Fibroblast of mammary gland (primary cell): ENCODE data around the gene FRA10AC1.

ENCODE experiments used
- DNase-seq: peaks from one replicate; pipeline ENCODE4 v3.0.0-alpha.2; 2010; ENCODE audit warnings: low read depth
- H3K4me3 ChIP-seq: 2 replicates; pipeline ENCODE4 v1.5.1; 2011; ENCODE audit warnings: low read depth, mild to moderate bottlenecking, low read length, moderate library complexity; ENCODE audit not compliant: control insufficient read depth
- CTCF ChIP-seq: conservative IDR thresholded peaks from 2 replicates; pipeline ENCODE4 v1.5.1; 2011; ENCODE audit warnings: low read depth, low read length, inconsistent platforms; ENCODE audit not compliant: control insufficient read depth, insufficient read depth

FRA10AC1 gene

GRCh38 chr10:93702210-93703001 is at the start of gene FRA10AC1:
FRA10AC1 (minus strand) TSS chr10:93702592; CDS start chr10:93700106, 2,486 bp downstream.
- DNase-seq: peak; percentile 92
- peak within 1 kb of the TSS; percentile 77 for H3K4me3 ChIP-seq

GRCh38 chr10:93751832-93752231 is 49.4 kb upstream of the FRA10AC1 start:
- no peak for TF ChIP-seq CTCF
- no peak overlapping the region for H3K4me3 ChIP-seq
- peak; percentile 10 for DNase-seq

More at GRCh38 chr10:93702210-93703001, at the start of gene FRA10AC1:
- peak; percentile 24 for TF ChIP-seq CTCF

GRCh38 chr10:93751124-93751523 is 48.7 kb upstream of the FRA10AC1 start:
- TF ChIP-seq CTCF: no peak

GRCh38 chr10:93749218-93749799 is 46.9 kb upstream of the FRA10AC1 start:
- H3K4me3 ChIP-seq: no peak overlapping the region
- TF ChIP-seq CTCF: no peak
- peak; percentile 11 for DNase-seq

More at GRCh38 chr10:93751124-93751523, 48.7 kb upstream of the FRA10AC1 start:
- no peak for DNase-seq
- H3K4me3 ChIP-seq: no peak overlapping the region

- DNase-seq: peak; percentile 83
- TF ChIP-seq CTCF: peak; percentile 1
- no peak overlapping the region for H3K4me3 ChIP-seq
Observed at GRCh38 chr10:93746844-93747284, 44.5 kb upstream of the FRA10AC1 start.

GRCh38 chr10:93745408-93746065 is 43.1 kb upstream of the FRA10AC1 start:
- peak; percentile 41 for TF ChIP-seq CTCF
- DNase-seq: peak; percentile 17
- H3K4me3 ChIP-seq: no peak overlapping the region
